Gastrocnemius medialis (tissue), 4 donors: ENCODE data around the gene HPCAL1.

Experiments
- POLR2A ChIP-seq, 2 donors: fragments of 450-650 bp; IDR thresholded peaks; one replicate each; pipeline ENCODE4 v1.6.1; 2017; ENCODE audit warnings: antibody characterized with exemption in 2 of 2, mild to moderate bottlenecking in 2 of 2, moderate library complexity in 2 of 2
- TF ChIP-seq, protein P1 (sequence below), 5 experiments: fragments of 450-650 bp in 3 of 5; fragments of 200-600 bp in 2 of 5; sonication (generic) in 2 of 5; IDR thresholded peaks in 4 of 5; conservative IDR thresholded peaks in 1 of 5; 1 replicate in 4 of 5; 2 replicates in 1 of 5; pipeline ENCODE4 v1.5.1; 2016 to 2019; ENCODE audit warnings: antibody characterized with exemption in 5 of 5, mild to moderate bottlenecking in 3 of 5, moderate library complexity in 3 of 5

GRCh38 chr2:10424916-10425505, 122.3 kb downstream of the HPCAL1 start:
- TF ChIP-seq POLR2A (IDR thresholded peaks at IDR 0.05) = no peak
- TF ChIP-seq, protein P1, sequence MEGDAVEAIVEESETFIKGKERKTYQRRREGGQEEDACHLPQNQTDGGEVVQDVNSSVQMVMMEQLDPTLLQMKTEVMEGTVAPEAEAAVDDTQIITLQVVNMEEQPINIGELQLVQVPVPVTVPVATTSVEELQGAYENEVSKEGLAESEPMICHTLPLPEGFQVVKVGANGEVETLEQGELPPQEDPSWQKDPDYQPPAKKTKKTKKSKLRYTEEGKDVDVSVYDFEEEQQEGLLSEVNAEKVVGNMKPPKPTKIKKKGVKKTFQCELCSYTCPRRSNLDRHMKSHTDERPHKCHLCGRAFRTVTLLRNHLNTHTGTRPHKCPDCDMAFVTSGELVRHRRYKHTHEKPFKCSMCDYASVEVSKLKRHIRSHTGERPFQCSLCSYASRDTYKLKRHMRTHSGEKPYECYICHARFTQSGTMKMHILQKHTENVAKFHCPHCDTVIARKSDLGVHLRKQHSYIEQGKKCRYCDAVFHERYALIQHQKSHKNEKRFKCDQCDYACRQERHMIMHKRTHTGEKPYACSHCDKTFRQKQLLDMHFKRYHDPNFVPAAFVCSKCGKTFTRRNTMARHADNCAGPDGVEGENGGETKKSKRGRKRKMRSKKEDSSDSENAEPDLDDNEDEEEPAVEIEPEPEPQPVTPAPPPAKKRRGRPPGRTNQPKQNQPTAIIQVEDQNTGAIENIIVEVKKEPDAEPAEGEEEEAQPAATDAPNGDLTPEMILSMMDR (IDR thresholded peaks at IDR 0.05 in 4 of 5, conservative IDR thresholded peaks at IDR 0.05 in 1 of 5) = no peak
